ENCODE data around the gene RGS9.

Gene RGS9

GRCh38 chr17:65121368-65121767, 15.8 kb upstream of the RGS9 start:
- H3K27me3 ChIP-seq (ENCODE audit: insufficient read depth, poor library complexity, severe bottlenecking) = no peaks in the 10 kb centered on the region
- DNase-seq (ENCODE audit: low read depth in 1 of 2, low spot score in 1 of 2) = no peak
- TF ChIP-seq POLR2AphosphoS5 (IDR thresholded peaks at IDR 0.05; ENCODE audit: low read depth) (no peak), SPI1 (IDR thresholded peaks at IDR 0.05; ENCODE audit: borderline replicate concordance, low read depth) (no peak), CTCF (IDR thresholded peaks at IDR 0.05; ENCODE audit: insufficient read depth, low read length) (no peak), REST (IDR thresholded peaks at IDR 0.05; ENCODE audit: insufficient replicate concordance, low read depth) (no peak), GABPA (IDR thresholded peaks at IDR 0.05; ENCODE audit: low read depth) (no peak)
- no peak overlapping the region for H3K27ac ChIP-seq (replicated peaks)
- no peak overlapping the region for H3K4me3 ChIP-seq (replicated peaks; ENCODE audit: insufficient read depth, low read length)

GRCh38 chr17:65121916-65122806, 15.0 kb upstream of the RGS9 start:
- TF ChIP-seq CTCF (IDR thresholded peaks at IDR 0.05; ENCODE audit: insufficient read depth, low read length) = no peak
- no peak for TF ChIP-seq SPI1 (IDR thresholded peaks at IDR 0.05; ENCODE audit: borderline replicate concordance, low read depth)
- no peak for TF ChIP-seq GABPA (IDR thresholded peaks at IDR 0.05; ENCODE audit: low read depth)
- no peak; the same call in 1 of the 2 replicates for TF ChIP-seq POLR2AphosphoS5 (IDR thresholded peaks at IDR 0.05; ENCODE audit: low read depth)
- TF ChIP-seq REST (IDR thresholded peaks at IDR 0.05; ENCODE audit: insufficient replicate concordance, low read depth) = no peak
- Histone ChIP-seq H3K27ac (replicated peaks) (peak overlapping the region; percentile 75), H3K27me3 (ENCODE audit: insufficient read depth, poor library complexity, severe bottlenecking) (no peaks in the 10 kb centered on the region), H3K4me3 (replicated peaks; ENCODE audit: insufficient read depth, low read length) (0 out of 2 replicates have a peak overlapping the region, but pooled peaks have one; percentile 45)
- DNase-seq (ENCODE audit: low read depth in 1 of 2, low spot score in 1 of 2) = no peak

GRCh38 chr17:65122836-65123756, 14.1 kb upstream of the RGS9 start:
- TF ChIP-seq CTCF (IDR thresholded peaks at IDR 0.05; ENCODE audit: insufficient read depth, low read length) = no peak
- peak; percentile 75 for TF ChIP-seq GABPA (IDR thresholded peaks at IDR 0.05; ENCODE audit: low read depth)
- TF ChIP-seq SPI1 (IDR thresholded peaks at IDR 0.05; ENCODE audit: borderline replicate concordance, low read depth) = peak; percentile 63
- peak; percentile 88 for TF ChIP-seq POLR2AphosphoS5 (IDR thresholded peaks at IDR 0.05; ENCODE audit: low read depth)
- peak; percentile 45 for TF ChIP-seq REST (IDR thresholded peaks at IDR 0.05; ENCODE audit: insufficient replicate concordance, low read depth)
- DNase-seq (ENCODE audit: low read depth in 1 of 2, low spot score in 1 of 2) = peak; percentile 85 to 92
- Histone ChIP-seq H3K27ac (replicated peaks) (peak overlapping the region; percentile 75), H3K27me3 (ENCODE audit: insufficient read depth, poor library complexity, severe bottlenecking) (no peaks in the 10 kb centered on the region), H3K4me3 (replicated peaks; ENCODE audit: insufficient read depth, low read length) (peak overlapping the region; percentile 45)

Data from HL-60 (cell line).